Mesodermal cell (in vitro differentiated cells): ENCODE results near the gene COPS6.

Experiments used
- H3K27ac ChIP-seq: 2 replicates; pipeline ENCODE4 v1.7.0; 2013; ENCODE audit warnings: mild to moderate bottlenecking, low read depth, low read length, moderate library complexity; ENCODE audit not compliant: severe bottlenecking
- H3K36me3 ChIP-seq: 2 replicates; pipeline ENCODE4 v1.7.1; 2013; ENCODE audit warnings: mild to moderate bottlenecking, low read length, moderate library complexity; ENCODE audit not compliant: control insufficient read depth, insufficient read depth
- H3K4me1 ChIP-seq: one replicate; pipeline ENCODE4 v1.7.1; 2013; ENCODE audit warnings: mild to moderate bottlenecking, low read length; ENCODE audit not compliant: insufficient read depth, control insufficient read depth, poor library complexity, severe bottlenecking
- H3K4me3 ChIP-seq: 2 replicates; pipeline ENCODE4 v1.7.0; 2013; ENCODE audit warnings: low read length, control low read depth, mild to moderate bottlenecking; ENCODE audit not compliant: insufficient read depth, poor library complexity, severe bottlenecking; ENCODE audit errors: extremely low read depth
- H3K9me3 ChIP-seq: 2 replicates; pipeline ENCODE4 v1.7.1; 2013; ENCODE audit warnings: mild to moderate bottlenecking, low read length, moderate library complexity; ENCODE audit not compliant: control insufficient read depth
- WGBS, 2 experiments: methylation state at CpG; one replicate each; pipeline ENCODE4 v1.1.5; 2013; ENCODE audit warnings: missing lambda C conversion rate in 2 of 2; ENCODE audit not compliant: insufficient coverage in 2 of 2; 5-methylcytosine and 5-hydroxymethylcytosine counted together

COPS6 gene

GRCh38 chr7:100119072-100119969, 30.6 kb downstream of the COPS6 start, which contains the start of the genes CNPY4 and TAF6:
CNPY4 (plus strand) TSS chr7:100119634; CDS start chr7:100119745, 111 bp downstream.
TAF6 (minus strand) TSS chr7:100119358; CDS start chr7:100114209, 5,149 bp downstream.
- Histone ChIP-seq H3K27ac (peak within 1 kb of the TSS; percentile 99), H3K4me1 (peaks cover 3% of the 10 kb centered on the region)
- WGBS, 2 experiments, result 0% methylated on average over 20 to 28 of the region's 49 CpGs

GRCh38 chr7:100119970-100120732, 31.4 kb downstream of the COPS6 start:
- H3K9me3 ChIP-seq, result no peaks in the 10 kb centered on the region
- peaks cover 45% of the 10 kb centered on the region for H3K36me3 ChIP-seq
- peaks cover 3% of the 10 kb centered on the region for H3K4me1 ChIP-seq
- 16 to 22% methylated on average over 13 to 16 of the region's 19 CpGs for WGBS, 2 experiments
- peak overlapping the region; percentile 93 for H3K4me3 ChIP-seq
- peak overlapping the region; percentile 99 for H3K27ac ChIP-seq

More at GRCh38 chr7:100119072-100119969, 30.6 kb downstream of the COPS6 start, which contains the start of the genes CNPY4 and TAF6:
- Histone ChIP-seq H3K9me3 (no peaks in the 10 kb centered on the region), H3K36me3 (peaks cover 41% of the 10 kb centered on the region), H3K4me3 (peak within 1 kb of the TSS; percentile 93)

GRCh38 chr7:100120733-100121036, 31.9 kb downstream of the COPS6 start:
- Histone ChIP-seq H3K36me3 (peaks cover 47% of the 10 kb centered on the region), H3K9me3 (no peaks in the 10 kb centered on the region), H3K4me1 (peaks cover 3% of the 10 kb centered on the region), H3K4me3 (peak overlapping the region; percentile 93), H3K27ac (no peak overlapping the region)
- WGBS, 2 experiments, result 55 to 67% methylated on average over 1 of the region's 1 CpG

- Histone ChIP-seq H3K36me3 (peaks cover 35% of the 10 kb centered on the region), H3K4me1 (peaks cover 3% of the 10 kb centered on the region), H3K4me3 (no peak overlapping the region), H3K27ac (no peak overlapping the region), H3K9me3 (no peaks in the 10 kb centered on the region)
- WGBS, 2 experiments, result 78 to 89% methylated on average over 10 to 12 of the region's 13 CpGs
These were observed 33.3 kb downstream of the COPS6 start for GRCh38 chr7:100122067-100122466.

- Histone ChIP-seq H3K4me1 (peaks cover 3% of the 10 kb centered on the region), H3K4me3 (no peak overlapping the region), H3K9me3 (no peaks in the 10 kb centered on the region), H3K27ac (no peak overlapping the region), H3K36me3 (peaks cover 33% of the 10 kb centered on the region)
- 88% methylated on average over 1 of the region's 1 CpG; no CpG with 5 or more reads in 1 of the 2 experiments for WGBS, 2 experiments
These were observed 33.8 kb downstream of the COPS6 start for GRCh38 chr7:100122568-100122967.

GRCh38 chr7:100124301-100125230, 35.8 kb downstream of the COPS6 start:
- peaks cover 3% of the 10 kb centered on the region for H3K4me1 ChIP-seq
- H3K9me3 ChIP-seq, result no peaks in the 10 kb centered on the region
- H3K4me3 ChIP-seq, result no peak overlapping the region
- peaks cover 32% of the 10 kb centered on the region for H3K36me3 ChIP-seq
- H3K27ac ChIP-seq, result no peak overlapping the region
- 100% methylated on average over 2 of the region's 4 CpGs; no CpG with 5 or more reads in 1 of the 2 experiments for WGBS, 2 experiments

GRCh38 chr7:100126239-100126930, 37.6 kb downstream of the COPS6 start:
- Histone ChIP-seq H3K27ac (peak overlapping the region; percentile 96), H3K4me1 (no peaks in the 10 kb centered on the region), H3K4me3 (peak overlapping the region; percentile 84), H3K36me3 (peaks cover 32% of the 10 kb centered on the region), H3K9me3 (no peaks in the 10 kb centered on the region)
- WGBS, 2 experiments, result 16 to 21% methylated on average over 26 to 27 of the region's 29 CpGs

- 0 to 1% methylated on average over 81 to 82 of the region's 85 CpGs for WGBS, 2 experiments
- peaks cover 31% of the 10 kb centered on the region for H3K36me3 ChIP-seq
These were observed 38.4 kb downstream of the COPS6 start, which contains the start of gene MBLAC1 for GRCh38 chr7:100126931-100127865. MBLAC1 (plus strand) TSS chr7:100126967; CDS start chr7:100127396, 429 bp downstream.

More at GRCh38 chr7:100126931-100127865, 38.4 kb downstream of the COPS6 start, which contains the start of gene MBLAC1:
- no peaks in the 10 kb centered on the region for H3K9me3 ChIP-seq
- H3K27ac ChIP-seq, result peak within 1 kb of the TSS; percentile 96
- no peaks in the 10 kb centered on the region for H3K4me1 ChIP-seq
- peak within 1 kb of the TSS; percentile 84 for H3K4me3 ChIP-seq
